Endodermal cell (in vitro differentiated cells): ENCODE results near the gene ULK1. TPM values are rescaled to one million over a fixed set of nuclear protein-coding genes. Genes with fewer than 3 reads are reported as not detected.

Experiments
- DNase-seq: peaks from one replicate; pipeline ENCODE4 v3.0.0-alpha.2; 2017
- H3K27ac ChIP-seq: 2 replicates; pipeline ENCODE4 v1.5.1; 2013; ENCODE audit warnings: mild to moderate bottlenecking, low read depth, low read length, moderate library complexity
- H3K27me3 ChIP-seq: 2 replicates; pipeline ENCODE4 v1.6.1; 2013; ENCODE audit warnings: mild to moderate bottlenecking, low read length, moderate library complexity; ENCODE audit not compliant: insufficient read depth, control insufficient read depth, poor library complexity, severe bottlenecking
- H3K36me3 ChIP-seq: 2 replicates; pipeline ENCODE4 v1.7.0; 2013; ENCODE audit warnings: mild to moderate bottlenecking, low read length, moderate library complexity; ENCODE audit not compliant: control insufficient read depth, insufficient read depth
- H3K4me1 ChIP-seq: one replicate; pipeline ENCODE4 v1.7.0; 2013; ENCODE audit warnings: low read length; ENCODE audit not compliant: control insufficient read depth, insufficient read depth
- H3K4me3 ChIP-seq: 2 replicates; pipeline ENCODE4 v1.5.1; 2013; ENCODE audit warnings: mild to moderate bottlenecking, low read length, moderate library complexity
- H3K9ac ChIP-seq: 2 replicates; pipeline ENCODE4 v1.6.1; 2013; ENCODE audit warnings: mild to moderate bottlenecking, low read length, moderate library complexity; ENCODE audit not compliant: poor library complexity, severe bottlenecking; ENCODE audit errors: extremely low read depth
- H3K9me3 ChIP-seq: 2 replicates; pipeline ENCODE4 v1.6.1; 2013; ENCODE audit warnings: mild to moderate bottlenecking, low read length, moderate library complexity; ENCODE audit not compliant: control insufficient read depth
- H3K27ac Mint-ChIP-seq: 2 replicates; pipeline ENCODE4 v1.8.0; 2020; ENCODE audit warnings: mixed read lengths
- H3K27me3 Mint-ChIP-seq: 2 replicates; pipeline ENCODE4 v1.8.0; 2021; ENCODE audit warnings: mild to moderate bottlenecking, mixed read lengths; ENCODE audit not compliant: insufficient read depth
- H3K36me3 Mint-ChIP-seq: 2 replicates; pipeline ENCODE4 v1.8.0; 2020; ENCODE audit warnings: low read depth, mixed read lengths
- H3K4me1 Mint-ChIP-seq: 2 replicates; pipeline ENCODE4 v1.8.0; 2020; ENCODE audit warnings: mixed read lengths
- H3K4me3 Mint-ChIP-seq: 2 replicates; pipeline ENCODE4 v1.8.0; 2020; ENCODE audit warnings: mild to moderate bottlenecking, moderate library complexity, mixed read lengths
- H3K9me3 Mint-ChIP-seq: 2 replicates; pipeline ENCODE4 v1.8.0; 2020; ENCODE audit warnings: mild to moderate bottlenecking, mixed read lengths
- CTCF ChIP-seq: fragments of 200-600 bp; sonication (generic); conservative IDR thresholded peaks from 2 replicates; pipeline ENCODE4 v1.5.0; 2021; ENCODE audit warnings: antibody characterized with exemption, mild to moderate bottlenecking
- WGBS, 2 experiments: methylation state at CpG; one replicate each; pipeline versions ENCODE4 v1.1.5 to v1.1.7; 2013; ENCODE audit warnings: missing lambda C conversion rate in 2 of 2, mixed read lengths in 1 of 2; ENCODE audit not compliant: insufficient coverage in 1 of 2, insufficient read length in 1 of 2; 5-methylcytosine and 5-hydroxymethylcytosine counted together
- total RNA-seq, 2 donors: library from RNA; stranded (reverse); fragmentation: NEBNext Ultra II Directional in 1 of 2; extraction: Animal tissue kit (Norgen Biotek cat#: 25700) in 1 of 2; gene quantifications; 2 replicates in 1 of 2; 3 replicates in 1 of 2; pipeline ENCODE4 v1.2.1, GENCODE V29; 2021

The ULK1 gene
- total RNA-seq, 2 donors from 2014 or later = 68.0 to 104 TPM

GRCh38 chr12:131893605-131894312, 663 bp upstream of the ULK1 start:
- Histone ChIP-seq H3K36me3 (peaks cover 15% of the 10 kb centered on the region), H3K27me3 (no peaks in the 10 kb centered on the region), H3K9ac (no peak overlapping the region), H3K4me3 (no peak overlapping the region), H3K27ac (no peak overlapping the region), H3K9me3 (no peaks in the 10 kb centered on the region), H3K4me1 (no peaks in the 10 kb centered on the region)
- no peak for DNase-seq
- Mint-ChIP-seq H3K4me3 (peak overlapping the region; percentile 79), H3K27ac (peak overlapping the region; percentile 39), H3K9me3 (peaks cover 2% of the 10 kb centered on the region), H3K4me1 (peaks cover 18% of the 10 kb centered on the region), H3K36me3 (peaks cover 14% of the 10 kb centered on the region), H3K27me3 (no peaks in the 10 kb centered on the region)
- 87 to 96% methylated on average over 7 to 14 of the region's 19 CpGs for WGBS, 2 experiments
- TF ChIP-seq CTCF = no peak

- peak; percentile 79 for DNase-seq
- H3K9ac ChIP-seq = peak overlapping the region; percentile 69
- H3K27ac Mint-ChIP-seq = peak overlapping the region; percentile 91
- H3K9me3 ChIP-seq = no peaks in the 10 kb centered on the region
- H3K4me3 ChIP-seq = peak overlapping the region; percentile 87
- no peaks in the 10 kb centered on the region for H3K27me3 ChIP-seq
- peaks cover 9% of the 10 kb centered on the region for H3K4me1 Mint-ChIP-seq
- 2 to 5% methylated on average over 11 to 46 of the region's 54 CpGs for WGBS, 2 experiments
- peaks cover 14% of the 10 kb centered on the region for H3K36me3 Mint-ChIP-seq
- peaks cover 1% of the 10 kb centered on the region for H3K9me3 Mint-ChIP-seq
- H3K36me3 ChIP-seq = peaks cover 18% of the 10 kb centered on the region
- TF ChIP-seq CTCF = no peak
- H3K27me3 Mint-ChIP-seq = no peaks in the 10 kb centered on the region
- H3K4me1 ChIP-seq = no peaks in the 10 kb centered on the region
- H3K27ac ChIP-seq = no peak overlapping the region
- peak overlapping the region; percentile 79 for H3K4me3 Mint-ChIP-seq
These were observed 688 bp downstream of the ULK1 start for GRCh38 chr12:131894981-131895639.

GRCh38 chr12:131895640-131896079, 1.2 kb downstream of the ULK1 start:
- no peaks in the 10 kb centered on the region for H3K27me3 ChIP-seq
- peak overlapping the region; percentile 87 for H3K4me3 ChIP-seq
- peaks cover 15% of the 10 kb centered on the region for H3K36me3 Mint-ChIP-seq
- H3K36me3 ChIP-seq = peaks cover 18% of the 10 kb centered on the region
- TF ChIP-seq CTCF = no peak
- 8 to 13% methylated on average over 2 to 12 of the region's 12 CpGs for WGBS, 2 experiments
- no peak for DNase-seq
- H3K4me3 Mint-ChIP-seq = peak overlapping the region; percentile 79
- H3K9me3 Mint-ChIP-seq = no peaks in the 10 kb centered on the region
- H3K27me3 Mint-ChIP-seq = no peaks in the 10 kb centered on the region
- no peaks in the 10 kb centered on the region for H3K4me1 ChIP-seq
- H3K27ac Mint-ChIP-seq = peak overlapping the region; percentile 91
- H3K4me1 Mint-ChIP-seq = peaks cover 11% of the 10 kb centered on the region
- no peaks in the 10 kb centered on the region for H3K9me3 ChIP-seq
- H3K9ac ChIP-seq = peak overlapping the region; percentile 69
- H3K27ac ChIP-seq = no peak overlapping the region
